ENCODE results near the gene BPGM. TPM values are rescaled to one million over a fixed set of nuclear protein-coding genes. Genes with fewer than 3 reads are reported as not detected.
"Not testable (repeated sequence)": the region's sequence is repeated elsewhere in the genome, so short reads cannot be mapped to it uniquely, and the experiment has no call there.

BPGM gene
- total RNA-seq, 1 donor from 2014 or later, result 14.8 TPM

GRCh38 chr7:134660961-134661376, 14.3 kb downstream of the BPGM start:
- H3K4me3 ChIP-seq, result no peak overlapping the region
- TF ChIP-seq CTCF (IDR thresholded peaks at IDR 0.05), result no peak
- intact Hi-C loops (cut with DNase I), result no loop called here
- no peak for ATAC-seq
- H3K36me3 ChIP-seq, result peaks cover 13% of the 10 kb centered on the region
- no peak overlapping the region for H3K27ac ChIP-seq
- no peak for DNase-seq
- H3K27me3 ChIP-seq, result no peaks in the 10 kb centered on the region
- no peaks in the 10 kb centered on the region for H3K9me3 ChIP-seq
- no peaks in the 10 kb centered on the region for H3K4me1 ChIP-seq

GRCh38 chr7:134662166-134662870, 15.7 kb downstream of the BPGM start:
- no peak for DNase-seq
- intact Hi-C loops (cut with DNase I), result no loop called here
- no peak overlapping the region for H3K4me3 ChIP-seq
- no peaks in the 10 kb centered on the region for H3K9me3 ChIP-seq
- peaks cover 13% of the 10 kb centered on the region for H3K36me3 ChIP-seq
- no peaks in the 10 kb centered on the region for H3K4me1 ChIP-seq
- no peak for ATAC-seq
- no peaks in the 10 kb centered on the region for H3K27me3 ChIP-seq
- no peak overlapping the region for H3K27ac ChIP-seq
- TF ChIP-seq CTCF (IDR thresholded peaks at IDR 0.05), result no peak

GRCh38 chr7:134662871-134663205, 16.2 kb downstream of the BPGM start:
- H3K27ac ChIP-seq, result no peak overlapping the region
- ATAC-seq (no peak), DNase-seq (no peak)
- H3K4me3 ChIP-seq, result no peak overlapping the region
- intact Hi-C loops (cut with DNase I), result no loop called here
- no peaks in the 10 kb centered on the region for H3K9me3 ChIP-seq
- H3K4me1 ChIP-seq, result no peaks in the 10 kb centered on the region
- H3K27me3 ChIP-seq, result no peaks in the 10 kb centered on the region
- H3K36me3 ChIP-seq, result peaks cover 13% of the 10 kb centered on the region
- TF ChIP-seq CTCF (IDR thresholded peaks at IDR 0.05), result no peak

- intact Hi-C loops (cut with DNase I); DNase-seq; H3K27me3 ChIP-seq; H3K27ac ChIP-seq; H3K9me3 ChIP-seq; H3K4me3 ChIP-seq; H3K4me1 ChIP-seq; ATAC-seq: not testable (repeated sequence)
- H3K36me3 ChIP-seq, result peaks cover 13% of the 10 kb centered on the region
Observed at GRCh38 chr7:134665045-134665444, 18.4 kb downstream of the BPGM start.

- no peaks in the 10 kb centered on the region for H3K9me3 ChIP-seq
- intact Hi-C loops (cut with DNase I), result no loop called here
- H3K27me3 ChIP-seq, result no peaks in the 10 kb centered on the region
- ATAC-seq (no peak), DNase-seq (no peak)
- no peaks in the 10 kb centered on the region for H3K36me3 ChIP-seq
- H3K4me3 ChIP-seq, result no peak overlapping the region
- no peak overlapping the region for H3K27ac ChIP-seq
- peaks cover 8% of the 10 kb centered on the region for H3K4me1 ChIP-seq
- TF ChIP-seq CTCF (IDR thresholded peaks at IDR 0.05), result no peak
Observed at GRCh38 chr7:134667899-134668298, 21.2 kb downstream of the BPGM start.

- intact Hi-C loops (cut with DNase I), result no loop called here
- DNase-seq (no peak), ATAC-seq (no peak)
- H3K4me1 ChIP-seq, result peaks cover 8% of the 10 kb centered on the region
- H3K4me3 ChIP-seq, result no peak overlapping the region
- H3K27me3 ChIP-seq, result no peaks in the 10 kb centered on the region
- H3K27ac ChIP-seq, result no peak overlapping the region
- H3K9me3 ChIP-seq, result no peaks in the 10 kb centered on the region
- H3K36me3 ChIP-seq, result no peaks in the 10 kb centered on the region
- no peak for TF ChIP-seq CTCF (IDR thresholded peaks at IDR 0.05)
Observed at GRCh38 chr7:134669388-134669787, 22.7 kb downstream of the BPGM start.

Data from upper lobe of right lung (tissue), 1 donor.